Left colon (tissue), 2 donors: ENCODE results near the gene KRTAP5-4. TPM values are rescaled to one million over a fixed set of nuclear protein-coding genes. Genes with fewer than 3 reads are reported as not detected.
"Not testable (repeated sequence)": the region's sequence is repeated elsewhere in the genome, so short reads cannot be mapped to it uniquely, and the experiment has no call there.

Experiments
- ATAC-seq: fragments of 200-7000 bp; cut with Tn5 transposase; one replicate; pipeline ENCODE4 v1.9.1; 2020; ENCODE audit warnings: mild to moderate bottlenecking, moderate library complexity
- DNase-seq, 2 donors: peaks; one replicate each; pipeline ENCODE4 v3.0.0-alpha.2; 2020
- intact Hi-C, 2 donors: fragments of 100-400 bp; cut with DNase I in 1 of 2; cut with micrococcal nuclease in 1 of 2; formaldehyde crosslinking; loops; one replicate each; pipeline versions ENCODE4 v1.11.2 to v1.14.0; 2022; cut with DNase I, micrococcal nuclease
- total RNA-seq, 2 donors: library from RNA; stranded (reverse); fragmentation: NEBNext Ultra II Directional; extraction: Animal tissue kit (Norgen Biotek cat#: 25700); gene quantifications; one replicate each; pipeline ENCODE4 v1.2.1, GENCODE V29; 2021
- donor health status: DM: no; HTN: no; CAD: no.
- donor health status: DM: yes; HTN: yes; CAD: no.

The KRTAP5-4 gene
- total RNA-seq, 2 donors from 2014 or later = not detected

DNA sequence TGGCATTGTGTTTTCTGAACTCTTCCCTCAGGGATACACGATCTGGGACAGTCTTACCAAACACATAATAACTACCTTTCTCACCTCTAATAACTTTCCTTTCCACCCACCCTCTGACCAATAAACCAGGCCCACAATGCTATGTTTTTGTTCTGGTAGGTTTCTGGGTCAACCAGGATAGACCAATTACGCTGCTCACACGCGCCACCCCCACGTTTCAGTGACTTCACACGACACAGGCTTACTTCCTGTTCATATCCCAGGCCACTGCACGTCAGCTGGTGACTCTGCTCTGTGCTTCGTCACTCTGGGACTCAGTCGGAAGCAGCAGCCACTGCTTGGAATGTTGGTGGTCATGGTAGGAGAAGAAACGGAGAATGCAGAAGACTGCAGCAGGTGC is 2.5 kb downstream of the KRTAP5-4 start:
- ATAC-seq = no peak
- no peak for DNase-seq
- intact Hi-C loops = no loop called here

DNA sequence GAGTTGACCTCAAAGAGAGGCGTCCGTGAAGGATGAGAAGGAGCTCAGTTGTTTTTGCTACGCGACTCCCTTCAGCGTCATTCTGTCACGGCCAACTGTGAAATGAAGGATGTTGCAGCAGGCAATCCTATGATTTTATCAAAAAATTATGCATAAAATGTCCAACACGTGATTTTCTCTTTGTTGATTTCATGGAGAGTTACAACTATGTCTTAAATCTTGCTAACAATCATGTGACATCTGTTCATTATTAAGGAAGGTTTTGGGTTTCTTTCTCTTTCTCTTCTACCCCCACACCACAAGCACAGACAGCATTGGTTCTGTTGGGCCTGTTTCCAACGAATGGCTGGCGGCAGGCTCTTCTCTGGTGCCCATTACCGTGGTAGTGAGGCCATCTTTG is 3.7 kb downstream of the KRTAP5-4 start:
- DNase-seq (no peak), ATAC-seq (no peak)
- intact Hi-C loops = no loop called here

DNA sequence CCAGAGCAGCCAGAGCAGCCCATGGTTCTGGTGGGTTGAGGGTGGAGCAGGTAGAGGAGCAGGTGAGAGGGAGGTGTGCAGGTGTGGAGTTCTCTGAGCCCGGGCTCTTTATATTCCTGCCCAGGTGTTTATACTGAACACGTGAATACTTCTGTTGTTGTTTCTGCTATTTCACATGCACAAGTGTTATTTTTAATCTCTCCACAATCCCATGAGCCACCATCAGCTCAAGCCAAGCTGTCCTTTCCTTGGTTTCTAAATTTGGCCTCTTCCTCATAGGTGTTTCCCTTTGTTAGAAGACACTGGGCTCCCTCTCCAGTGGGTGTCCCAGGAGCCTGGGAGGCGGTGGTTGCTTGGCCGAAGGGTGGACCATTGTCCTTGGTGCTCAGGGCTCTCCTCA is 13.6 kb downstream of the KRTAP5-4 start, which contains the start of gene KRTAP5-3:
KRTAP5-3 (minus strand) TSS at position 101 of the 400 bp plus-strand sequence; CDS start at position 23, 78 bp downstream.
- DNase-seq (no peak), ATAC-seq (no peak)
- intact Hi-C loops = no loop called here

DNA sequence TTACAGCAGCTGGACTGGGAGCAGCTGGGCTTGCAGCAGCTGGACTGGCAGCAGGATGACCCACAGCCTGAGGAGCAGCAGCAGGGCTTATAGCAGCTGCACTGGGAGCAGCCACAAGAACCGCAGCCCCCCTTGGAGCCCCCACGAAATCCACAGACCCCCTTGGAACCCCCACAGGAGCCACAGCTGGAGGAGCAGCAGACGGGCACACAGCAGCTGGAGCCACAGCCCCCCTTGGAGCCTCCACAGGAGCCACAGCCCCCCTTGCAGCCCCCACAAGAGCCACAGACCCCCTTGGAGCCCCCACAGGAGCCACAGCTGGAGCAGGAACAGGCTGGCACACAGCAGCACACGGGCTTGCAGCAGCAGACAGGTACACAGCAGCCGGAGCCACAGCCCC is 14.0 kb downstream of the KRTAP5-4 start:
- not testable (repeated sequence) for ATAC-seq

DNA sequence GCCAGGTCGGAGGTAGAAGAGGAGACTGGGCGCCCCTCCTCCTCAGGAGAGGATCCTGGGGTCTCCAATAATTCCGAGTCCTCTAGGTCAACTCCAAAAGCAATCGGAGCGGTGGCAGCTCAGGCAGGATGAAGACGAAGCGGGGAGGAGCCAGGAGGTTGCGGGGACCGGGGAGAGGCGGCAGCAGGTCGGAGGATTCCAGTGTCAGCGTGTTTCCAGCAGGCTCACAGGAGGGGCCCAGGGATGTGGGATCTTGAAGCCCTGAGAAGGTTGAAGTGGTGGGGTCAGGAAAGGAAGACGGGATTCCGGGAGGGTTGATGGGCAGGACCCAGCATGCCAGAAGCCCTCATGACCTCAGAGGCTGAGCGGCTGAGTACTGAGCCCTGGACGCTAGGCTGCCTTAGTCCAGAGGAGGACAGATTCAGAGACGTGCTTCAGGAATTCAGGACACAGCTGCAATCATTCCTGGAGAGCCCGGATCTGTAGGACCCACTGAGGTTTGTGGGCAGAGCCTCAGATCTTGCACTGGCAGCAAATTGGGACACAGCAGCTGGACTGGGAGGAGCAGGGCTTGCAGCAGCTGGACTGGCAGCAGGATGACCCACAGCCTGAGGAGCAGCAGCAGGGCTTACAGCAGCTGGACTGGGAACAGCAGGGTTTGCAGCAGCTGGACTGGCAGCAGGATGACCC is 14.6 kb downstream of the KRTAP5-4 start:
- DNase-seq, intact Hi-C loops, ATAC-seq: not testable (repeated sequence)

More for the DNA sequence above, 14.0 kb downstream of the KRTAP5-4 start:
- DNase-seq, intact Hi-C loops: not testable (repeated sequence)

DNA sequence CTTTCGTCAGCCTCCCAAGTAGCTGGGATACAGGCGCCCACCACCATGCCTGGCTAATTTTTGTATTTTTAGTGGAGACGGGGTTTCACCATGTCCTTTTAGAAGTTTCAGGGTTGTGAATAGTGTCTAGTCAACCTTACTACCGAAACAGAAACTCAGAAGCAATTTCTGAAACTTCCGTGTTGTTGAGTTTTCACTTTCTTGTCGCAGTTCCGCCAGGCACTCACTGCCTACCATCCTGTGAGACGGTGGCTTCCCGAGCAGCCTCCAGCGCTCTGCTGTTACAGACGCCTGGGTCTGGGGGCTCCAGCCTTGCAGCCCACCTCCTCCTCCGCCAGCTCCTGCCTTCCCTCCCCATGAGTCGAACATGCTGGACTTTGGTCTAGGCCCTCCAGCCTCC is 16.0 kb downstream of the KRTAP5-4 start:
- DNase-seq, intact Hi-C loops, ATAC-seq: not testable (repeated sequence)

DNA sequence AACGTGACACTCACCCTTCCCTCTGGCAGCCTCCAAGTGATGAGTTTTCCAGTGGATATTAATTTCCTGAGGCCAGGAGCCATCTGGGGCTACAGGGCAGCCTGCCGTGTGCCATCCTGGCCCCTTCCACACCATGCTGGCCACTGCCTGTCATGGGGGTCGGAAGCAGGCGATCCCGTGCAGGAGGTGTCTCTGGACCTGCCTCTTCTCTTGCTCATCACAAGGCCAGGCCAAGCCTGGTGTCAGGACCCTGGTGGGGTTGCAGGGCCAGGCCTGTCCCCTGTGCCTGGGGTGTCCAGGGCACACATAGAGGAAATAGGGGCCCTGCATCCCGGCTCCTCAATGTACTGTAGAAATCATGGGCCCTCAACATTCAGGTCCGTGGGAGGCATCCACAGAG is 17.2 kb downstream of the KRTAP5-4 start:
- intact Hi-C loops = no loop called here
- no peak for ATAC-seq
- DNase-seq = no peak

DNA sequence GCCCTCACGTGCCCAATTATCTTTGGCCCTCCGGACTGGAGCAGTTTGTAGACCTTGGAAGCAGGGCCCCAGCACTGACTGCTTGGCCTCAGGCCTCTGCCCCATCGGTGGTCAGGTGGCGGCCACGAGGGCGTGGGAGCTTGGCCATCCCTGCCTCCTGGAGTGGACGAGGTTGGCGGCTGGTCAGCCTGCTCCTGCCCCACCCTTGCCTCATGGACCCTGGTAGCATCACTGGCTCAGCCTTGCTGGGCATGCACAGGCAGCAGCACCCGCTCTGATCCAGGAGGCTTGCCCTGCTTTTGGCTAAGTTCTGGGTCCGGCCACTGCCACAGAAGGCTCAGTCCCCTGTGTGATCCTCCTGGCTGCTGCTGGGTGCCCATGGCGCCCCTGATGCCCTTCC is 17.8 kb downstream of the KRTAP5-4 start:
- intact Hi-C loops = no loop called here
- ATAC-seq (no peak), DNase-seq (no peak)

DNA sequence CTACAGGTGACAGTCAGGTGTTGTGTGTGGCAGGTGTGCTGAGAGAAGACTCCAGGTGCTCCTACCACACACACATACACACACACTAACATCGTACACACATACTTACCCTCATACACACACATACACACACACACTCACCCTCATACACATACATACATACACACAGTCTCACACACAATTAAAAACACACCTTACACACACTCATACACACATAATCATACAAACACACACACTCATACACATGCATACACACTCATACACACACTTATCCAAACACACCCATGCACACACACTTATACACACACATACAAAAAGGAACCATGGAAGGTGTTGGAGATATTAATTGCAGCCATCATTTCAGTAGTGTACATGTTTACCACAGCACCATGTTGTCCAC is 18.3 kb downstream of the KRTAP5-4 start:
- intact Hi-C loops = no loop called here
- no peak for DNase-seq
- ATAC-seq = no peak

DNA sequence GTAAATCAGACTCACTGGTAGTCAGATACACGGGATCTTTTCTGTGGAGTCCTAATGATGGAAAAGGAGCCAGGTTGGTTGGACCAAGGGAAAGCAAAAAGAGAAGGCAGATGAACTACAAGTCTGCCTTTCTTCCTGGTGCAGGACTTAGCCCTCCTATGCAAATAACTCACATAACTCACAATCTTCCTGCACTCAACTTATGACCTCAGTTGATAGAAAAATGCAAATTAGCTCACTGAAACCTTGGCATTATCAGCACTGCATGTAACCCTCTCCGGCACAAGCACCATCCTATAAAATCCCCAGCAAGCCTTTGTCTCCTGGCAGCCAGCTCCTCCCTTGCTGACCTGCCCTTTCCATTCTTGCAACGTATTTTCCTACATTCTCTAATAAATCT is 20.3 kb downstream of the KRTAP5-4 start:
- DNase-seq, intact Hi-C loops: not testable (repeated sequence)
- ATAC-seq = peak; percentile 86

DNA sequence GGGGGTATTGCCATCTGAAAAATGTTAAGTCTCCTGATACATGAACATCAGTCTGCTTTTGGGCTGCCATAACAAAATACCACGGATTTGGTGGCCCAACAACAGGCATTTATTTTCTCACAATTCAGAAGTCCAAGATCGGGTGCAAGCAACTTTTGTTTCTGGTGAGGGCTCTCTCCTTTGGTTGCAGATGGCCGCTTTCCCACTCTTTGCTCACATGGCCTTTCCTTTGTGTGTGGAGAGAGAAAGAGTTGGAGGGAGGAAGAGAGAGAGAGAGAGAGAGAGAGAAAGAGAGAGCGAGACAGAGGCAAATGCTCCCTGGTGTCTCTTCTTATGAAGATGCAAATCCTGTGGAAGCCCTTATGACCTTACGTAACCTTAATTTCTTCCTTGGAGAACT is 21.3 kb downstream of the KRTAP5-4 start:
- no peak for ATAC-seq
- intact Hi-C loops = no loop called here
- DNase-seq = no peak

DNA sequence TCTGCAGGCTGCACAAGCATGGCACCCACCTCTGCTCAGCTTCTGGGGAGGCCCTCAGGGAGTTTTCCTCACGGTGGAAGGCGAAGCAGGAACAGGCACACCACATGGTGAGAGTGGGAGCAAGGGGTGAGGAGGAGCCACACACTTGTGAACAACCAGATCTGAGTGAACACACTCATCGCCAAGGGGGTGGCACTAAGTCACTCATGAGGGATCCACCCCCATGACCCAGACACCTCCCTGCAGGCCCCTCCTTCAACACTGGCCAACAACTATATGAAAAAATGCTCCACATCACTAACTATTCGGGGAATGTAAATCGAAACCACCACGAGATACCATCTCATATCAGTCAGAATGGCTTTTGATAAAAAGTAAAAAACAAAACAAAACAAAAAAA is 23.1 kb downstream of the KRTAP5-4 start:
- DNase-seq = no peak
- intact Hi-C loops = no loop called here
- no peak for ATAC-seq

DNA sequence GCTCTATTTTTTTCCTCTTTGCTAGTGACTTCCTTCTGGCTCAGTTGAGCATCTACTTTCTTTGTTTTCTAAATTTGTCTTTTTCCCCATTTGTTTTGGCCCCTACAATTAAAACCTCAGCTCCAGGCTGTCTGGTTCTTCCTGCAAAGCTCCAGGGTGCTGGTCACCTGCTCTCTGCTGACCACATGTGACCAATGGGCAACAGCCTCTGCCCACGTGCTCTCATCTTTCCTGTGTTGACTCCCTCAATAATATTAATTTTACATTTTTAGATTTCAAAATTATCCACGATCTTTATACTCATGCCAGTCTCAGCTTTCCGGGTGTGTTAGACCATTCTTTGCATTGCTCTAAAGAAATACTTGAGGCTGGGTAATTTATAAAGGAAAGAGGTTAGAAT is 23.5 kb downstream of the KRTAP5-4 start:
- ATAC-seq, intact Hi-C loops, DNase-seq: not testable (repeated sequence)

DNA sequence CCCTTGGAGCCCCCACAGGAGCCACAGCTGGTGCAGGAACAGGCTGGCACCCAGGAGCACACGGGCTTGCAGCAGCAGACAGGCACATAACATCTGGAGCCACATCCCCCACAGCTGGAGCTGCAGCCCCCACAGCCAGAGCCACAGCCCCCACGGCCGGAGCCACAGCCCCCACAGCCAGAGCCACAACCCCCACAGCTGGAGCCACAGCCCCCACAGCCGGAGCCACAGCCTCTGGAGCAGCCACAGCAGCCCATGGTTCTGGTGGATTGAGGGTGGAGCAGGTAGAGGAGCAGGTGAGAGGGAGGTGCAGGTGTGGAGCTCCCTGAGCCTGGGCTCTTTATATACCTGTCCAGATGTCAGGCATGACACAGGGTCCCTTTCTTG is 24.0 kb downstream of the KRTAP5-4 start, which contains the start of gene KRTAP5-2:
KRTAP5-2 (minus strand) TSS at position 301 of the 387 bp plus-strand sequence; CDS start at position 257, 44 bp downstream.
- no peak for ATAC-seq
- DNase-seq = no peak
- intact Hi-C loops = no loop called here

DNA sequence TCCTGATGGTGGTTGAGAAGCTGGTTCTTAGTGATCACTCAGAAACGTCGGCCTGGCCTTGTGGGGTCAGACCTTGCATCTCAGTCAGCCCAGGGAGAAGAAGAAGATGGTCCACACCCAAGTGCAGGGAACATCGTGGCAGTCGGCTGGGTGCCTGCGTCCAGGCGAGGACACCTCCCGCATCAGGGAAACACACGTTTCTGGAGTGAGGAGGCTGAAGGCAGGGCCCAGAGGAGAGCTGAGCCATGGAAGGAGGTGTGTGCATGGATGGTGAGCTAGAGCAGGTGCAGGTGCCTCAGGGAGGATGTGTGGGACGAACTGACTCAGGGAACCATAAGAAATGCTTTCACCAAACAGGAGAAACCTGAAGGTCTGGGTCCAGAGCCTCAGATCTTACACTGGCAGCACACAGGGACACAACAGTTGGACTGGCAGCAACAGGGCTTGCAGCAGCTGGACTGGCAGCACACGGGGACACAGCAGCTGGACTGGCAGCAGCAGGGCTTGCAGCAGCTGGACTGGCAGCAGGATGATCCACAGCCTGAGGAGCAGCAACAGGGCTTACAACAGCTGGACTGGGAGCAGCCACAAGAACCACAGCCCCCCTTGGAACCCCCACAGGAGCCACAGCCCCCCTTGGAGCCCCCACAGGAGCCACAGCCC is 24.5 kb downstream of the KRTAP5-4 start:
- DNase-seq (no peak), ATAC-seq (no peak)
- intact Hi-C loops = no loop called here

DNA sequence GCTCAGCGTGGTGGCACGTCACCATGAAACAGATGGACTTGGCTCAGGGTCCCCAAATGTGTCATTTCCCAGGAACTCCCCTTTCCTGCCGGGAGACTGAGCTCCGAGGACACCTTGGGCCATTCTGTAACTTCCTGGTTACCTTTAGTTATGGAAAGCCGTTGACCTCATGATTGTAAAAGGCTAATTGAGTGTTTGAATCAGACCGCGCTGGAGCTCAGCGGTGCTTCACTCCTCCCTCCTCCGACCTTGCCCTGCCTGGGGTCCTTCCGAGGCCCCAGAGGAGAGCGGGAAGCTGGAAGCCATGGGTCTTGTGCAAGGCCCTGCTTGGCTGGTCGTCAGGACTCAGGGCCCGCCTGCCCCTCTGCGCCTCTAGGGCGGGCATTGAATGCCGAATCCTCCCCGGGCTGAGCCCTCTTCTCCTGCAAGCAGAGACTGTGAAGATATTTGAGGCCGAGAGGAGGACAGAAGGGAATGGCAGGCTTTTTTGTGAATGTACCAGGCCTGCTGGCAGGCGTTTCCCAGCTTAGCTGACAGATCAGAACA is 25.3 kb downstream of the KRTAP5-4 start:
- intact Hi-C loops = not testable (repeated sequence)
- ATAC-seq = peak; percentile 87
- DNase-seq = peak; percentile 42 to 60

DNA sequence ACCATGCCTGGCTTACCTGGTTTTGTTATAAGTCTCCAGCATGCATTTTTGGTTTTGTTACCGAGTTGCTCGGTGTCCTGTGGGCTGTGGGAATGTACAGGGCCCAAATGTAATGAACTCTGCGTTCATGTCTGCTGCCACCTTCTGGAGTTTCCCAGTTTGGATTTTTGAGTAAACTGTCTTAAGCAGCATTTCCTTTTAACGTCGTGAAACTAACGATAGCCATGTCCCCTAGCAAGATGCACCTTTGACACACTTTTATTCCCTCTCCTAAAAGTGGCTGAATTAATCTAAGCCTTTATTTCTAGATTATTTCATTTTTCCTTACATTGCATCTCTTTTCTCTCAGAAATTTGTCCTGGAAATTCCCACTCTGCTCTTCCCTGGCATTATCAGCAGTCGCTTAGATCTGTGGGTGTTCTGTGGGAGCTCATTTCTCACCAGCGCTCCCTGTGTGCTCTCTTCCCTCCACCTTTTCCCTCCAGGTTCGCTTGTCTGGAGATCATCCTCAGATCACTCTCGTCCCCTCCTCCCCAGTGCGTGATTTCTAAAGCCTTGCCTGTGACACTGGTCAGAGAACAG is 25.9 kb downstream of the KRTAP5-4 start:
- peak; percentile 49 for ATAC-seq

DNA sequence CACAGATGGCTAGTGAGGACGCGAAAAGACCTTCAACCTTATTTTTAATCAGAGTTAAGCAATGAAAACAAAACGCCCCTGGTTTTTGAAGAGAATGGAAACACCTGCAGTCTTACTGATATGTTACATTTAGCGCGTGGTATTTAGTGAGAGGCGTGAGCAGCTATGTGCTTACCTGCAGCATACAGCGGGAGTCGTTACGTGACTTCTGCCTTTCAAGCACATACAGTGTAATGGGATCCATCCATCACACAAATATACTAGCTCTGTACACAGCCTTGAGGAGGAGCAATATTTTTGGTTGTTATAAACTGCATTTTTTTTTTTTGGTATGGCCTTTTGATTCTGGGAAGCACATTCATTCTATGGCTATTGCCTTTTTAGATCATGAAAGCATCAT is 29.3 kb downstream of the KRTAP5-4 start:
- intact Hi-C loops = no loop called here
- ATAC-seq (no peak), DNase-seq (no peak)

More for the DNA sequence above, 25.9 kb downstream of the KRTAP5-4 start:
- DNase-seq, intact Hi-C loops: not testable (repeated sequence)

DNA sequence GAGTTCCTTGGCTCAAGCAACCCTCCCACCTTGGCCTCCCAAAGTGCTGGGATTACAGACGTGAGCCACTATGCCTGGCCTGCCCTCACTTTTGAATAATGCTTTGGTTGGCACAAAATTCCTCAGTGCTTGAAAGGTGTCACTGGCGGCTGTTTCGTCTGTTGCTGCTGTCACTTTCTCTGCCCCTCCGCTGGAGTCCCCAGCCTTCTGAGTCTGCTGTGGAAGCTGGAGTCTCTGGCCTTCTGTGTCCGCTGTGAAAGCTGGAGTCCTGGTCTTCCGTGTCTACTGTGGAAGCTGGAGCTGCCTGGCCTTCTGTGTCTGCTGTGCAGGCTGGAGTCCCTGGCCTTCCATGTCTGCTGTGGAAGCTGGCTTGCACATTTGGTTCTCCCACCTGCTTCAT is 31.9 kb downstream of the KRTAP5-4 start:
- intact Hi-C loops = no loop called here
- no peak for DNase-seq

More for the DNA sequence above, 31.9 kb downstream of the KRTAP5-4 start:
- no peak for ATAC-seq
